IMR-90 (cell line): Measurements from ENCODE around the gene SLC9A9. TPM values are rescaled to one million over a fixed set of nuclear protein-coding genes. Genes with fewer than 3 reads are reported as not detected.
A peak's percentile ranks its signal among the peaks of the same experiment; 100 is the strongest.

Experiments used
- ATAC-seq: fragments of 200-7000 bp; cut with Tn5 transposase; 2 replicates; pipeline ENCODE4 v1.9.1; 2020; ENCODE audit warnings: low read depth, mild to moderate bottlenecking, moderate library complexity
- BruUV-seq: library from RNA; stranded (reverse); fragments of 400-500 nt; replicated peaks from 2 replicates; lab custom pipeline; 2021; lab: Mats Ljungman, UMichigan
- CTCF ChIA-PET: fragments of 300-600 bp; formaldehyde crosslinking; extraction: SDS; loops from one replicate; lab custom pipeline; 2021; ENCODE audit warnings: antibody characterized with exemption; lab: Yijun Ruan, JAX
- POLR2A ChIA-PET: fragments of 300-600 bp; sonication (Branson Sonifier 250); formaldehyde crosslinking; loops from one replicate; lab custom pipeline; 2022; ENCODE audit warnings: antibody characterized with exemption; ENCODE audit not compliant: unreplicated experiment; lab: Charles Lee
- DNase-seq: peaks from one replicate; pipeline ENCODE4 v3.0.0; 2013
- H2AFZ ChIP-seq: replicated peaks from 2 replicates; pipeline ENCODE3; 2013; ENCODE audit warnings: low read length, mild to moderate bottlenecking; ENCODE audit not compliant: poor library complexity
- H2AK5ac ChIP-seq: 2 replicates; pipeline ENCODE4 v1.6.1; 2013; ENCODE audit warnings: low read depth, low read length, inconsistent platforms
- H2AK9ac ChIP-seq: replicated peaks from 2 replicates; pipeline ENCODE3; 2013; ENCODE audit warnings: mild to moderate bottlenecking, low read depth, low read length, moderate library complexity; ENCODE audit not compliant: poor library complexity
- H2BK120ac ChIP-seq: 2 replicates; pipeline ENCODE4 v1.6.1; 2013; ENCODE audit warnings: low read depth, low read length, inconsistent platforms
- H2BK15ac ChIP-seq: 3 replicates; pipeline ENCODE4 v1.6.1; 2013; ENCODE audit warnings: low read depth, low read length, inconsistent platforms
- H2BK20ac ChIP-seq: 2 replicates; pipeline ENCODE4 v1.6.1; 2013; ENCODE audit warnings: low read depth, mild to moderate bottlenecking, inconsistent platforms, low read length, moderate library complexity
- H2BK5ac ChIP-seq: 2 replicates; pipeline ENCODE4 v1.6.1; 2013; ENCODE audit warnings: mild to moderate bottlenecking, low read depth, low read length, inconsistent platforms; ENCODE audit not compliant: poor library complexity, severe bottlenecking
- H3K14ac ChIP-seq: replicated peaks from 2 replicates; pipeline ENCODE4 v1.6.1; 2013; ENCODE audit warnings: low read depth, low read length, inconsistent platforms
- H3K18ac ChIP-seq: 2 replicates; pipeline ENCODE4 v1.6.1; 2013; ENCODE audit warnings: low read depth, low read length, control low read depth
- H3K23ac ChIP-seq: 2 replicates; pipeline ENCODE4 v1.6.1; 2013; ENCODE audit warnings: low read depth, low read length, inconsistent platforms
- H3K27ac ChIP-seq: 2 replicates; pipeline ENCODE4 v1.5.1; 2013; ENCODE audit warnings: mild to moderate bottlenecking, control low read depth, low read length; ENCODE audit not compliant: insufficient read depth
- H3K27me3 ChIP-seq: 2 replicates; pipeline ENCODE4 v1.6.1; 2013; ENCODE audit warnings: low read length; ENCODE audit not compliant: control insufficient read depth, insufficient read depth
- H3K36me3 ChIP-seq: 2 replicates; pipeline ENCODE4 v1.6.1; 2013; ENCODE audit warnings: low read length, mixed read lengths; ENCODE audit not compliant: control insufficient read depth, insufficient read depth
- H3K4ac ChIP-seq: 2 replicates; pipeline ENCODE4 v1.6.1; 2013; ENCODE audit warnings: low read depth, low read length, inconsistent platforms
- H3K4me1 ChIP-seq: 2 replicates; pipeline ENCODE4 v1.6.1; 2013; ENCODE audit warnings: low read length, mixed read lengths; ENCODE audit not compliant: control insufficient read depth, insufficient read depth
- H3K4me2 ChIP-seq: 2 replicates; pipeline ENCODE4 v1.6.1; 2013; ENCODE audit warnings: low read depth, mild to moderate bottlenecking, control low read depth, low read length, moderate library complexity
- H3K4me3 ChIP-seq: 2 replicates; pipeline ENCODE4 v1.5.1; 2013; ENCODE audit warnings: low read depth, mild to moderate bottlenecking, control low read depth, low read length, moderate library complexity; ENCODE audit not compliant: insufficient read depth
- H3K56ac ChIP-seq: 2 replicates; pipeline ENCODE4 v1.6.1; 2013; ENCODE audit warnings: low read length, inconsistent platforms; ENCODE audit not compliant: insufficient read depth; ENCODE audit errors: extremely low read depth
- H3K79me1 ChIP-seq, 2 experiments: 2 replicates each; pipeline ENCODE4 v1.6.1; 2013; ENCODE audit warnings: low read length in 2 of 2, inconsistent platforms in 1 of 2, low read depth in 1 of 2
- H3K9ac ChIP-seq: 2 replicates; pipeline ENCODE4 v1.6.1; 2013; ENCODE audit warnings: low read depth, low read length, control low read depth
- H3K9me1 ChIP-seq: 2 replicates; pipeline ENCODE4 v1.6.1; 2013; ENCODE audit warnings: low read length, inconsistent platforms; ENCODE audit not compliant: insufficient read depth
- H3K9me3 ChIP-seq: 2 replicates; pipeline ENCODE4 v1.6.1; 2013; ENCODE audit warnings: low read length; ENCODE audit not compliant: control insufficient read depth, insufficient read depth
- H4K20me1 ChIP-seq: 2 replicates; pipeline ENCODE4 v1.6.1; 2013; ENCODE audit warnings: low read length, inconsistent platforms; ENCODE audit not compliant: insufficient read depth
- H4K5ac ChIP-seq: 2 replicates; pipeline ENCODE4 v1.6.1; 2013; ENCODE audit warnings: mild to moderate bottlenecking, low read depth, low read length, control low read depth
- H4K8ac ChIP-seq, 2 experiments: 2 replicates each; pipeline ENCODE4 v1.6.1; 2013; ENCODE audit warnings: low read depth in 2 of 2, low read length in 2 of 2, control low read depth in 1 of 2, inconsistent platforms in 1 of 2
- H4K91ac ChIP-seq: 2 replicates; pipeline ENCODE4 v1.6.1; 2013; ENCODE audit warnings: low read depth, low read length, inconsistent platforms; ENCODE audit not compliant: insufficient read depth
- CHD1 ChIP-seq: IDR thresholded peaks from 2 replicates; pipeline ENCODE4 v1.6.1; 2012; ENCODE audit warnings: low read depth, low read length, improper control_type of control experiment
- FOS ChIP-seq: fragments of 150-350 bp; IDR thresholded peaks from 2 replicates; pipeline ENCODE4 v1.6.1; 2016; ENCODE audit warnings: low read depth, low read length
- MXI1 ChIP-seq: IDR thresholded peaks from 2 replicates; pipeline ENCODE4 v1.6.1; 2012; ENCODE audit warnings: low read depth, mild to moderate bottlenecking, low read length, moderate library complexity, borderline replicate concordance
- USF2 ChIP-seq: fragments of 150-350 bp; IDR thresholded peaks from 2 replicates; pipeline ENCODE4 v1.6.1; 2017; ENCODE audit warnings: mild to moderate bottlenecking, antibody characterized with exemption, low read length, low read depth
- WGBS, 2 experiments: methylation state at CpG; one replicate each; pipeline versions ENCODE4 v1.1.5 to v1.1.7; 2013; ENCODE audit warnings: missing lambda C conversion rate in 2 of 2; ENCODE audit not compliant: insufficient read length in 1 of 2; ENCODE audit errors: extremely low coverage in 2 of 2; 5-methylcytosine and 5-hydroxymethylcytosine counted together
- dilution Hi-C: fragments of 300-500 bp; cut with HindIII; formaldehyde crosslinking; loops from one replicate; pipeline ENCODE4 v1.14.3; 2018; ENCODE audit warnings: low sequenced_read_pairs; ENCODE audit not compliant: unreplicated experiment
- in situ Hi-C: fragments of 300-500 bp; cut with MboI; formaldehyde crosslinking; loops from 3 replicates; pipeline ENCODE4 v1.14.3; 2019; ENCODE audit warnings: low sequenced_read_pairs, inconsistent platforms, mixed read lengths
- intact Hi-C: fragments of 100-400 bp; cut with micrococcal nuclease; formaldehyde crosslinking; loops from 2 replicates; pipeline ENCODE4 v1.10.0; 2022
- polyA plus RNA-seq, 3 experiments: library from polyadenylated mRNA; depleted of rRNA; stranded (reverse); fragments of >200 nt; gene quantifications; 2 replicates each; pipeline ENCODE4 v1.2.3, GENCODE V29; 2012; ENCODE audit warnings: low replicate concordance in 1 of 3
- total RNA-seq: library from RNA; depleted of rRNA; stranded (reverse); fragments of >200 nt; gene quantifications from 2 replicates; pipeline ENCODE4 v1.2.3, GENCODE V29; 2012

Gene SLC9A9
- total and polyA plus RNA-seq, 2 of the 4 experiments (the other 2 are of a cell fraction), result 1.4 to 2.3 TPM

GRCh38 chr3:143241481-143241951 lies 606.8 kb downstream of the SLC9A9 start:
- ATAC-seq, result no peak
- Histone ChIP-seq H2BK5ac (no peak overlapping the region), H3K27ac (no peak overlapping the region), H3K18ac (no peak overlapping the region), H3K27me3 (no peaks in the 10 kb centered on the region; the same call in 1 of the 2 replicates), H3K9me1 (no peaks in the 10 kb centered on the region), H3K9ac (no peak overlapping the region), H3K4me1 (peaks cover 2% of the 10 kb centered on the region; the same call in 1 of the 2 replicates), H3K4ac (no peak overlapping the region), H3K36me3 (no peaks in the 10 kb centered on the region), H3K9me3 (no peaks in the 10 kb centered on the region), H4K5ac (no peak overlapping the region), H3K56ac (no peak overlapping the region), H2BK20ac (no peak overlapping the region), H3K14ac (no peak overlapping the region), H3K79me1 (no peaks in the 10 kb centered on the region), H4K20me1 (no peaks in the 10 kb centered on the region), H2AK9ac (no peak overlapping the region), H3K23ac (no peak overlapping the region), H4K8ac (no peak overlapping the region), H2AFZ (no peak overlapping the region), H3K4me3 (no peak overlapping the region), H3K4me2 (no peak overlapping the region), H4K91ac (no peak overlapping the region), H2BK15ac (no peak overlapping the region), H2AK5ac (no peak overlapping the region), H2BK120ac (no peak overlapping the region)
- TF ChIP-seq FOS (no peak), USF2 (no peak), CHD1 (no peak), MXI1 (no peak)
- in situ Hi-C loops (no loop called here), dilution Hi-C loops (no loop called here), intact Hi-C loops (no loop called here)
- WGBS, 2 experiments, result 92% methylated on average over 2 of the region's 3 CpGs; no CpG with 5 or more reads in 1 of the 2 experiments
- DNase-seq, result peak; percentile 6
- CTCF ChIA-PET, result interaction anchor here (0.6 kb wide), 1 partner anchor 193 kb away, joined by 3 read pairs; no protein-coding TSS in a partner anchor
- POLR2A ChIA-PET, result no interaction called here
- BruUV-seq, result no TSS peak
